Measurements from ENCODE around the gene PAMR1. TPM values are rescaled to one million over a fixed set of nuclear protein-coding genes. Genes with fewer than 3 reads are reported as not detected.

PAMR1 gene
- total RNA-seq, 1 experiment from 2014 or later = 3.9 TPM

DNA sequence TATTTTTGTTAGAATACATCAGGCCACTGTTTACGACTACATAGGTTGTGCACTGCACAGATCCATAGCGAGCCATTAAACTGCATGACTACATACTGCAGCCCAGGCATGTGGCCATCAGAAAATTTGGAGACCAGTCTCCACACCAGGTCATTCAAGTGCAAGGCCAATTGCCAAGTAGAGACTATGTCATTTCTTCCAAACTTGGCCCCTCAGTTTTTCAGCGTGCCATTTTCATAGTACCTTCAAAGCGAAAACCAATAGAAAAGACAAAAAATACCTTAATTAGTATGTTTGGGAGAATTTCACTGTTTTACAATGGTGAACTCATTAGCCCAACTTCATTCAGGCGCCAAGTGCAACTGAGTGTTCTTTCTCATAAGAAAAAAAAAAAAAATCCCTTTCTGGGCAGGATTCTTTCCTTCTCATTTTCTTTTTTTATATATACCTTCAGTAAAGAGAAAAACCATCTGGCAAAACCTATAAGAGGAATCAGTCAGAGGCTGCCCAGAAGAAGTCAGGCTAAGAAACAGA, 30.4 kb downstream of the PAMR1 start:
- no peak for DNase-seq
- Histone ChIP-seq H3K27me3 (ENCODE audit: control insufficient read depth, insufficient read depth, low read length) (no peaks in the 10 kb centered on the region), H3K4me3 (ENCODE audit: insufficient read depth, low read depth, low read length) (no peak overlapping the region), H3K36me3 (replicated peaks; ENCODE audit: control insufficient read depth, insufficient read depth, low read length) (no peaks in the 10 kb centered on the region)

DNA sequence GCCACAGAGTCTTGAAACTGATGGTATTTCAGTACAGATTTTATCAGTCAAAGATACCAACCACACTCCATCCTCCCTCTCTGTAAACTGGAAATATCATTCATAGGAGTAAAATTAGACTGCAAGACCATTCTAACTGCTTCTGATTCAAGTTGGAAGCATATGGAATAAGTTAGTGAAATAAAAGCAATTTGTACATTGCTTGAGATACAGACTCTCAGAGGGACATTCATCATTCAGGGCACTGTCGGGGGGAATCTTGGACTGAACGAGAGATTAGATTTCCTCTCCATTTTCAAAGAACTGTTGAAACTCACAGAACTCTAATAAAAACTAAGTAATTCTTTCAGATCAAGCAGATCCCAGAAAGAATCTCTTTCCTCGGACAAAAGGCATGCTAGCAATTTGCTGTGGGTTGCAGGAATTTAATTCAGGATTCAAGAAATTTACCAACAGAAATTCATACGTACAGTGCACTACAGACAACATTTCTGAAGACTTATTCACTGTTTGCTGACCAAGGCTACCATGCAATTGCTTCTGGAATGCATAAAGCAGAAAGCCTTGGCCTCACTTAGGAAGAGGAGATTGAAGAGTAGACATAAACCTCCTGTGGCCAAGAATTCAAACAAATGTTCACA, 34.1 kb downstream of the PAMR1 start:
- Histone ChIP-seq H3K4me3 (ENCODE audit: insufficient read depth, low read depth, low read length) (no peak overlapping the region), H3K36me3 (replicated peaks; ENCODE audit: control insufficient read depth, insufficient read depth, low read length) (no peaks in the 10 kb centered on the region), H3K27me3 (ENCODE audit: control insufficient read depth, insufficient read depth, low read length) (no peaks in the 10 kb centered on the region)
- DNase-seq = no peak

DNA sequence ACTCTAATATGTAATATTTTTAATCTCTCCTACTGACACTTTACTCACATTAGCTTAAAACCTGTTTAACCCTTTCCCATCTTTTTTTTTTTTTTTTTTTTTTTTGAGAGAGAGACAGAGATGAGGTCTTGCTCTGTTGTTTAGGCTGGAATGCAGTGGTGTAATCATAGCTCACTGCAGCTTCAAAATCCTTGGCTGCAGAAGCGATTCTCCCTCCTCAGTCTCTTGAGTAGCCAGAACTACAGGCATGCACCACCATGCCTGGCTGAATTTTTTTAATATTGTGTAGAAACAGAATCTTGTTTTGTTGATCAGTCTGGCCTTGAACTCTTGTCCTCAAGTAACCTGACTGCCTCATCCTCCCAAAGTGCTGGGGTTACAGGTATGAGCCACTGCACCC, 37.3 kb downstream of the PAMR1 start:
- no peak for DNase-seq
- Histone ChIP-seq H3K27me3 (ENCODE audit: control insufficient read depth, insufficient read depth, low read length) (no peaks in the 10 kb centered on the region), H3K4me3 (ENCODE audit: insufficient read depth, low read depth, low read length) (no peak overlapping the region), H3K36me3 (replicated peaks; ENCODE audit: control insufficient read depth, insufficient read depth, low read length) (no peaks in the 10 kb centered on the region)

DNA sequence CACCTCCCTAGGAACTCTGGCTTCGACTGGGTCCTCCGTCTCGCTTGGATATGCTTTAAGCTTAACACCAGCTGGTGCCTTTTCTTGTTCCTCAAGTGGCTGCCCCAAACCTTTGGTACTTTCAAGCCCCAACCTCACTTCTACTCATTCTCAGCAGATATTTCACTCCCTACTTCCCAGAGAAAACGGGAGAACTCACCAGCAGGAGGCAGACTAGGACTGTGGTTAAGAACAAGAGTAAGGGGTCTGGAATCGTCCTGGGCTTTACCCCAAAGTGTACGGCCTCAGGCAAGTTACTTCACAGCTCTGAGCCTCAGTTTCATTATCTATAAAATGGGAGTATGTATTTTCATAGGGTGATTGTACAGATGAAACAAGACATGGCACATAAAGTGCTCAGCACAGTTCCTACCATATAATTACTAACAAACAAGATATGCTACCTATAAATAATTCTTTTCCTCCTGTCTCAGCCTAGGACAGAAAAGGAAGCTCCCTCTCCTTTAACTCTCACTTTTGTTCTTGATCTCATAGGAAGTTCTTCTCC, 37.8 kb downstream of the PAMR1 start:
- H3K36me3 ChIP-seq (replicated peaks; ENCODE audit: control insufficient read depth, insufficient read depth, low read length) = no peaks in the 10 kb centered on the region
- peak; percentile 60 for DNase-seq
- H3K4me3 ChIP-seq (ENCODE audit: insufficient read depth, low read depth, low read length) = no peak overlapping the region
- H3K27me3 ChIP-seq (ENCODE audit: control insufficient read depth, insufficient read depth, low read length) = no peaks in the 10 kb centered on the region

DNA sequence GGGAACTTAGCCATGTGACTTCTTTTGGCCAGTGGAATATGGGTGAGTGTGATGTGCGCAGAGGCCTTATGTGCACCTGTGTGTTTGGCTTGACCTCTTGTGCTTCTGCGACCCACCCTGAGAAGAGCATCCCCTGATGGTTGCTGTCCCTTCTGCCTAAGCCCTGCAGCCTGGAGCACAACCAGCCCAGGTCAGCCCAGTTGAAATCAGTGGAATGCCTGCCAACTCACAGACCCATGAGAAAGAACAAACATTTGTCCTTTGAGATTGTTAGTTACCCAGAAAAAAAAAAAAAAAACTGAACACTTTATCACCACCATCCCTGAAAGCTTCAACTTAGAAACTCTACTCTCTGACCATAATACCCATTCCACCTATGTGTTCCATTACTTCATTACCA, 38.5 kb downstream of the PAMR1 start:
- no peak overlapping the region for H3K4me3 ChIP-seq (ENCODE audit: insufficient read depth, low read depth, low read length)
- DNase-seq = no peak
- no peaks in the 10 kb centered on the region for H3K36me3 ChIP-seq (replicated peaks; ENCODE audit: control insufficient read depth, insufficient read depth, low read length)
- H3K27me3 ChIP-seq (ENCODE audit: control insufficient read depth, insufficient read depth, low read length) = no peaks in the 10 kb centered on the region

DNA sequence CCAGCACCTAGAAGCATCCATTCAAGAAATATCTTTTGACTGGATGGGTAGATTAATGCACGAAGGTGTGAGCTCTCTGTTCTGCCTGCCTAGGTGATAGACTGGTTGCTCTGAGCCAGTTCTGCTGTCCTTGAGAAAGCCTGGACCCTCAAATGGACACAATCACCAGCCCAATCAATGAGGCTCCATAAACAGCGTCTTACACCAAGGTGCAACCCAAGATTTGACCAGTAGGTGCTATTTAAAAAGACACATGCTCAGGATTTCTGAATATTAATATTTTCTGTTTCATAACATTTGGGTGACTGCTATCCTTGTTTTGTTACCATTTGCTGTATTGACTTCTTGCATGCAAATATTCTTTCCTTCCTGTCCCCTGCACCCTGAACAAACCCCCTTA, 39.0 kb downstream of the PAMR1 start:
- no peaks in the 10 kb centered on the region for H3K36me3 ChIP-seq (replicated peaks; ENCODE audit: control insufficient read depth, insufficient read depth, low read length)
- no peak for DNase-seq
- no peaks in the 10 kb centered on the region for H3K27me3 ChIP-seq (ENCODE audit: control insufficient read depth, insufficient read depth, low read length)
- H3K4me3 ChIP-seq (ENCODE audit: insufficient read depth, low read depth, low read length) = no peak overlapping the region

DNA sequence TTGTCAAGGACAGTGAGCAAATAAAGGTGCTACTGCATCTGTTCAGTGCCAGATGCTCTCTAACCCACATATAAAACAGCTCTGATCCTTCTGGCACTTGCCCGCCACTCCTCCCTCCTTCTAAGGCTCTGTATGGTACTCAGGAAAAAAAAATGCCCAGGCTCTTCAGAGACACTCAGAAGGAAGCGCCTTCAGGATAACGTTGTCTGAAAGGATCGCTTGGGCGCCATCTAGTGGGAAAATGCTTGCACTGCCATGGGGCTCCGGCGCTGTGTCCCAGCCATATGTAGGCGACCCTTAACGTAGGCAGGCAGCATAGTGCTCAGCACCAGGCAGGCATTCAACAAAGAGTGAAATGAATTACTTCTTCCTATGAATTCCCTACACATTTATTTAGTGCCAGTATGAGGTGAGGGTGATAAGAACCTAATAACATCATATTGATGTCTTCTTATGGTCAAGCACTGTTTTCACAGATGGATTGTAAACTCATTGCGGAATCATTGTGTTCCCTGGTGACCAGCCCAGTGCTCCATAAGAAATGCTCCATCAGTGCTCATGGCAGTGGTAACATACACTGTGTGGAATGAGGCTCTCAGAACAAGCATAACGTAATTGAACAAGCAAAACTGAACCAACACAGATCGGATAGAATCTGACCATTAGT, 39.6 kb downstream of the PAMR1 start:
- H3K36me3 ChIP-seq (replicated peaks; ENCODE audit: control insufficient read depth, insufficient read depth, low read length) = no peaks in the 10 kb centered on the region
- peak; percentile 55 for DNase-seq
- no peak overlapping the region for H3K4me3 ChIP-seq (ENCODE audit: insufficient read depth, low read depth, low read length)
- H3K27me3 ChIP-seq (ENCODE audit: control insufficient read depth, insufficient read depth, low read length) = no peaks in the 10 kb centered on the region

DNA sequence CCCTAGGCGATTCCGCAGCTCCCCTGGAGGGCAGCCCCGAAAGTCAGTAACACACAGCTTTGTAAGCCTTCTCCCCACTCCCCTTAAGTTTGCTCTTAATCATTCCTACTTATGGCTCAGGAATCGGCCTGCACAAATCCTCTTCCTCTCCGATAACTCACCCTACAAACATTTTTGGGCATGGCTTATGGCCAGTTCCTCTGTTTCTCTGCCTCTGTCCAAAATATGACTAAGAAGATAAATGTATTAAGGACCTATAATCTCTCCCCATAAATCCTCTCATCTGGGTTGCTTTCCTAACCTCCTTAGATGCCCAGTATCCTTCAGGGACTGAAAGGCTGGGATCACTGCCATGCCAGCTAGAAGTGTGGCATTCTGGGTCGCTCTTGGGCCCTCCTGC, 41.0 kb downstream of the PAMR1 start:
- Histone ChIP-seq H3K36me3 (replicated peaks; ENCODE audit: control insufficient read depth, insufficient read depth, low read length) (no peaks in the 10 kb centered on the region), H3K27me3 (ENCODE audit: control insufficient read depth, insufficient read depth, low read length) (no peaks in the 10 kb centered on the region), H3K4me3 (ENCODE audit: insufficient read depth, low read depth, low read length) (no peak overlapping the region)
- DNase-seq = no peak

DNA sequence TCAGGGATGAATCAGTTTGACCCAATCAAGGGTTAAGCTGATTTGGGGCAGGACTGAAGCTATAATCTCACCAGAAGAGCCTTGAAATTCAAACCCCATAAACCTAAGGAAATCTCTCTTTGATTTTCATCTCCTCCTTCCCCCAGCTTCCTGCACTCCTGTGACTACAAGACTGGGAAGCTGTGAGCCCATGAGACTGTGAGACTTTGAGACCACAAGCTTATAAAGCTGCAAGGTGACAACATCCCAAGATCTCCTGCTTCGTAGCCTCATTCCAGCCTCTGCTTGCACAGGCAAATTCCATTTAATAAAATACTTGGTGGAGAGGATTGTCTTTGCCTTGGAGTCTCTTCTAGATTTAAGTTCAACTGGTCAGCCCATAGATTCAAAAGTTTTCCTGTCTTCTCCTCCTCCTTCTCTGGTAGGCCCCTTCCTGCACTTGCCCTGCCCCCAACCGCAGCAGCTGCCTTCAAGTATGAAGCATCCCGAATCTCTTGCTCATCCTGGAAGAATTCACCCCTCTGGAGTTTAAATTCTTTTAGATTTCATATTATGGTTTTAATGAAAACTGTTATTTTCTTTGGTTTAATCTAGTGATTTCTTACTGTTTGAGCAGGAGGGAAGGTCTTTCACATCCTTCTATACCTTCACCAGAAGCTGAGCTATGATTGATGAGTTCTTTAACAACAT, 42.1 kb downstream of the PAMR1 start:
- H3K4me3 ChIP-seq (ENCODE audit: insufficient read depth, low read depth, low read length) = no peak overlapping the region
- DNase-seq = no peak
- H3K36me3 ChIP-seq (replicated peaks; ENCODE audit: control insufficient read depth, insufficient read depth, low read length) = no peaks in the 10 kb centered on the region
- no peaks in the 10 kb centered on the region for H3K27me3 ChIP-seq (ENCODE audit: control insufficient read depth, insufficient read depth, low read length)

DNA sequence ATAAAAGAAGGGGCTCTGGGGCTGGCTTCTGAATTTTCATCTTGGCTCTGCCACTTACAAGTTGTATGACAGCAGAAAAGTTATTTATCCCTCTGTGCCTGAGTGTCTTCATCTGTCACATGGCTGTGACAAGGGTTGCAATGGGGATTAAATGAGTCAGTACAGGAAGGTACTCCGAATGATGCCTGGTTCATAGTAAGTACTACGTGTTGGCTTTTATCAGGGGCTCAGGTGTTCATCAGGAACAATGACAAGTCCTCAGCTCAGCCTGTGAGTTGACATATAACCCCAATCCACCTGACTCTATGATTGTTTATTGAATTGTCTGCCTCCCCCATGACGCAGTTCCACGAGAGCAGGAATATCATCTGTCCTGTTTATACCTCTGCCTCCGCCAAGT, 45.7 kb downstream of the PAMR1 start:
- Histone ChIP-seq H3K36me3 (replicated peaks; ENCODE audit: control insufficient read depth, insufficient read depth, low read length) (no peaks in the 10 kb centered on the region), H3K4me3 (ENCODE audit: insufficient read depth, low read depth, low read length) (no peak overlapping the region), H3K27me3 (ENCODE audit: control insufficient read depth, insufficient read depth, low read length) (no peaks in the 10 kb centered on the region)
- DNase-seq = no peak

DNA sequence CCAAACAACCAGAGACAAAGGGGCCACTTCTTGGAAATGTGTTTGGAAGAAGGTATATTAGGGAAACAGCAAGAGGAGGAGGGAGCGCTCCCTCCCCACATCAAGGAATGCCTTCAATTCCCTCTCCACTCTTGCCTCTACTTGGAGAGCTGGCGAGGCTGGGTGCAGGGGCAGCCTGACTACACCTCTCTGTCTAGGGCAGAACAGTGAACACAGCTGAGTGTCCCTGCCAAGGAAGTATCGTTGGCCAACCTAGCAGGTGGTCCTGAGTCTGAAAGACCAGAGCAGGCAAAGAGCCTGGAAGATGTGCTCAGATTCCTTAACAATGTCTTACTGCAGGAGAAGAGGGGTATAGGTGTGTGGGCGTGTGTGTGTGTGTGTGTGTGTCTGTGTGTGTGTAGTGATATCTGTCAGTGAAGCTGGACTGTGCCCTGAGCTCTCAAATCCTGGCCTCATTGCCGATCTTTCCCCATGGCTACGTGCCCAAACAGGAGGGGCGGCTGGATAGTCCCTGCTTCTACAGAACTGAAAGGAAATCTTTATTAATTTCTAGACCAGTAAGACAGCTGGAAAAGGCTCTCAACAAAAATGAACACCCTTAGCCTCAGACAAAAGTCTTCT, 46.8 kb downstream of the PAMR1 start:
- H3K27me3 ChIP-seq (ENCODE audit: control insufficient read depth, insufficient read depth, low read length) = no peaks in the 10 kb centered on the region
- no peaks in the 10 kb centered on the region for H3K36me3 ChIP-seq (replicated peaks; ENCODE audit: control insufficient read depth, insufficient read depth, low read length)
- no peak overlapping the region for H3K4me3 ChIP-seq (ENCODE audit: insufficient read depth, low read depth, low read length)
- no peak for DNase-seq

DNA sequence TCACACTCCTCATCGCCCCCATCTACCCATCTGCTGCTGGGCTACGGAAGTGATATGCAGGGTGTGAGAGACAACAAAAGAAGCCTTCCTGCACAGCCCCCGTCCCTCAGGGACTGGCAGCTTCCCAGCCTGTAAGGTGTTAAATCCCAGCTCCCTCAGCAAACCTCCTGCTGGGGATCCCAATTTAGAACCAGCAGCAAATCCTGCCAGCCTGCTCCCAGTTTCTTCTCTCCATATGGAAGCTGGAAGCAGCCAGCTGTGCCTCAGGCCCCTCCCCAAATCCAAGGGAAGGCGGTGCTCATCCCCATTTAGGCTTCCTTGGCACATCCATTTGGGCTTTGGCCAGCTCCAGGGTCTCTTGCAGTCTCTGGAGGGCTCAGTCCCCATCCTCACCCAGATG, 47.5 kb downstream of the PAMR1 start:
- Histone ChIP-seq H3K4me3 (ENCODE audit: insufficient read depth, low read depth, low read length) (no peak overlapping the region), H3K36me3 (replicated peaks; ENCODE audit: control insufficient read depth, insufficient read depth, low read length) (no peaks in the 10 kb centered on the region), H3K27me3 (ENCODE audit: control insufficient read depth, insufficient read depth, low read length) (no peaks in the 10 kb centered on the region)
- DNase-seq = peak; percentile 11

DNA sequence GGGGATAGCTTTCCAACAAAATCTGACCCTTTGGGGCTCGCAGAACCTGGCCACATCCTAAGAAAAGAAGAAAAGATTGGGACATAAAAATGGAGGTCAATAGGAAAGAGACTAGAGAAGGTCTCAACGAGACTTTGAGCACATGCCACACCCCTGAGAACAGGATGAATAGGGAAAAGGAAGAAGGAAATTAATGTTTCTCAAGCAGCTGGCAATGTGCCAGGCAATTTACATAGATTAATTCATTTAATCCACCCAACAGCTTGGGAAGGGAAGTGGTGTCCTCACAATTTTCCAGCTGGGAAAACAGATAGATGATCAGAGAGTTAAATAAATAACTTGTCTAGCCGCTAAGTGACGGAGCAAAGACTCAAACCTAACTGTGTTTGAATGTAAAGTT, 50.7 kb downstream of the PAMR1 start:
- Histone ChIP-seq H3K27me3 (ENCODE audit: control insufficient read depth, insufficient read depth, low read length) (no peaks in the 10 kb centered on the region), H3K4me3 (ENCODE audit: insufficient read depth, low read depth, low read length) (no peak overlapping the region), H3K36me3 (replicated peaks; ENCODE audit: control insufficient read depth, insufficient read depth, low read length) (no peaks in the 10 kb centered on the region)
- no peak for DNase-seq

DNA sequence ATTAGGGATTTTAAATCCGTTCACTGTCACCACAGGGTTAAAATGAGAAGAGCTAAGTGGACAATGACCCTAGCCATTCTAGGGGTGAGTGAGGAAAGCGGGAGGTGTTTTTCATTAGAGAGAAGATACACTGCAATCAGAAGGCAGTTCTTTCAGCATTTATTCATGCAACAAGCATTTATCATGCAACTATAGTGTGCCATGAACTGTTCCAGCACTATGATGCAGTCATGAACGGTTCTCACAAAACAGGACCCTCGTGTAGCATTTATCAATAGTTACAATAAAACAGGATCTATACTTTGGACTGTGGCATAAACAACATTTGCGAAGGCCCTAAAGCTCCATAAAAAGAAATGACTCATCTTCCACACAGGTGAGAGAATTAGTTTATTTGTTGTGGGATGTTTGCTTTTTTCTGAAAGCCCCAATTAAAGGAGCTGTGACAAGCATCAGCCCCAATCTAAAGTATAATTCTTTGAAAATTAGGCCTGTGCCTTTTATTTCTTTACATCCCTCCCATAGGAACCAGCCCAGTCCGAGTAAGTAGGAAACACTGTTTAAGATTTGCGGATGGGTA, 51.5 kb downstream of the PAMR1 start:
- no peaks in the 10 kb centered on the region for H3K27me3 ChIP-seq (ENCODE audit: control insufficient read depth, insufficient read depth, low read length)

More for the DNA sequence above, 51.5 kb downstream of the PAMR1 start:
- no peak for DNase-seq
- Histone ChIP-seq H3K4me3 (ENCODE audit: insufficient read depth, low read depth, low read length) (no peak overlapping the region), H3K36me3 (replicated peaks; ENCODE audit: control insufficient read depth, insufficient read depth, low read length) (no peaks in the 10 kb centered on the region)
